GM12878 (cell line): ENCODE data around the gene FXYD4. TPM values are rescaled to one million over a fixed set of nuclear protein-coding genes. Genes with fewer than 3 reads are reported as not detected.

Experiments used
- ATAC-seq: fragments of 200-7000 bp; cut with Tn5 transposase; 3 replicates; pipeline ENCODE4 v1.9.1; 2020; ENCODE audit warnings: mild to moderate bottlenecking, moderate library complexity
- BruUV-seq: library from RNA; stranded (reverse); fragments of 400-500 nt; replicated peaks from 2 replicates; lab custom pipeline; 2021; lab: Mats Ljungman, UMichigan
- CTCF ChIA-PET: fragments of 300-600 bp; sonication (Branson Sonifier 250); formaldehyde crosslinking; extraction: SDS; loops from one replicate; lab custom pipeline; 2021; ENCODE audit warnings: inconsistent platforms; lab: Yijun Ruan, JAX
- POLR2A ChIA-PET: fragments of 350-600 bp; formaldehyde crosslinking; extraction: SDS; loops from one replicate; lab custom pipeline; 2021; ENCODE audit warnings: inconsistent platforms; lab: Charles Lee
- RAD21 ChIA-PET: fragments of 300-600 bp; sonication (Branson Sonifier 250); formaldehyde crosslinking; loops from one replicate; lab custom pipeline; 2023; ENCODE audit warnings: antibody characterized with exemption; ENCODE audit not compliant: unreplicated experiment; lab: Charles Lee
- SMC1A ChIA-PET: fragments of 300-600 bp; sonication (Branson Sonifier 250); formaldehyde crosslinking; loops from one replicate; lab custom pipeline; 2023; ENCODE audit not compliant: unreplicated experiment, uncharacterized antibody; lab: Charles Lee
- DNase-seq: peaks from one replicate; pipeline ENCODE4 v3.0.0-alpha.2; 2011; ENCODE audit warnings: low read depth, low spot score
- FAIRE-seq: peaks from 3 replicates; lab custom pipeline; 2011; peaks lifted over from hg19 to GRCh38; lab: Jason Lieb, UNC
- H2AFZ ChIP-seq: 2 replicates; pipeline ENCODE4 v1.6.0; 2011; ENCODE audit warnings: low read depth, low read length, control low read depth; ENCODE audit not compliant: control insufficient read depth
- H3K27ac ChIP-seq: 2 replicates; pipeline ENCODE4 v1.5.1; 2011; ENCODE audit warnings: control low read depth; ENCODE audit not compliant: control insufficient read depth, insufficient read depth
- H3K27me3 ChIP-seq, 2 experiments: replicated peaks in 1 of 2; 2 replicates each; pipeline versions ENCODE4 v1.6.0 to v1.6.1; 2011; ENCODE audit warnings: low read length in 1 of 2; ENCODE audit not compliant: control insufficient read depth in 2 of 2, insufficient read depth in 2 of 2
- H3K36me3 ChIP-seq, 2 experiments: 2 replicates each; pipeline ENCODE4 v1.5.1; 2011; ENCODE audit warnings: low read length in 1 of 2; ENCODE audit not compliant: control insufficient read depth in 2 of 2, insufficient read depth in 2 of 2
- H3K4me1 ChIP-seq: 2 replicates; pipeline ENCODE4 v1.6.1; 2011; ENCODE audit warnings: mild to moderate bottlenecking, low read length, moderate library complexity, mixed read lengths; ENCODE audit not compliant: control insufficient read depth, insufficient read depth
- H3K4me2 ChIP-seq: 2 replicates; pipeline ENCODE4 v1.6.0; 2011; ENCODE audit warnings: control low read depth; ENCODE audit not compliant: control insufficient read depth, insufficient read depth
- H3K4me3 ChIP-seq: fragments of 200-600 bp; sonication (generic); 2 replicates; pipeline ENCODE4 v1.5.1; 2016
- H3K79me2 ChIP-seq: 2 replicates; pipeline ENCODE4 v1.6.0; 2011; ENCODE audit warnings: low read length; ENCODE audit not compliant: control insufficient read depth, insufficient read depth
- H3K9ac ChIP-seq: 2 replicates; pipeline ENCODE4 v1.8.0; 2011; ENCODE audit warnings: low read length, control low read depth, mixed read lengths; ENCODE audit not compliant: control insufficient read depth, insufficient read depth
- H3K9me3 ChIP-seq: replicated peaks from 3 replicates; pipeline ENCODE4 v1.5.1; 2011; ENCODE audit warnings: mild to moderate bottlenecking, low read length; ENCODE audit not compliant: control insufficient read depth, insufficient read depth
- H4K20me1 ChIP-seq: 2 replicates; pipeline ENCODE4 v1.6.0; 2011; ENCODE audit not compliant: control insufficient read depth, insufficient read depth
- ATF3 ChIP-seq: IDR thresholded peaks from 2 replicates; pipeline ENCODE4 v1.6.1; 2011; ENCODE audit warnings: low read depth, mild to moderate bottlenecking, low read length, moderate library complexity, borderline replicate concordance; ENCODE audit errors: extremely low read depth
- BRCA1 ChIP-seq: IDR thresholded peaks from 2 replicates; pipeline ENCODE4 v1.6.1; 2011; ENCODE audit warnings: low read depth, low read length, improper control_type of control experiment
- CHD2 ChIP-seq: IDR thresholded peaks from 2 replicates; pipeline ENCODE4 v1.6.1; 2011; ENCODE audit warnings: low read depth, low read length, improper control_type of control experiment, borderline replicate concordance
- CREM ChIP-seq: IDR thresholded peaks from 2 replicates; pipeline ENCODE4 v1.6.1; 2014; ENCODE audit warnings: antibody characterized with exemption, low read depth
- EZH2 ChIP-seq: IDR thresholded peaks from 2 replicates; pipeline ENCODE4 v1.6.1; 2012; ENCODE audit warnings: low read depth, mild to moderate bottlenecking, control low read depth, inconsistent platforms, low read length, borderline replicate concordance; ENCODE audit not compliant: control insufficient read depth
- FOS ChIP-seq: IDR thresholded peaks from 3 replicates; pipeline ENCODE4 v1.6.1; 2011; ENCODE audit warnings: borderline replicate concordance; ENCODE audit not compliant: insufficient read length; ENCODE audit errors: extremely low read depth
- HDAC2 ChIP-seq: fragments of 200-600 bp; sonication (generic); IDR thresholded peaks from 2 replicates; pipeline ENCODE4 v1.6.1; 2017
- HDGF ChIP-seq: fragments of 450-650 bp; IDR thresholded peaks from 2 replicates; pipeline ENCODE4 v1.6.1; 2016; ENCODE audit warnings: antibody characterized with exemption
- HSF1 ChIP-seq: fragments of 150-350 bp; IDR thresholded peaks from 2 replicates; pipeline ENCODE4 v1.6.1; 2014; ENCODE audit warnings: mild to moderate bottlenecking, low read depth, low read length
- NFYB ChIP-seq: IDR thresholded peaks from 2 replicates; pipeline ENCODE4 v1.6.1; 2011; ENCODE audit warnings: low read depth, mild to moderate bottlenecking, low read length, improper control_type of control experiment, moderate library complexity; ENCODE audit not compliant: insufficient read depth
- NKRF ChIP-seq: fragments of 450-650 bp; conservative IDR thresholded peaks from 2 replicates; pipeline ENCODE4 v1.6.1; 2017; ENCODE audit warnings: mild to moderate bottlenecking, moderate library complexity
- PML ChIP-seq: IDR thresholded peaks from 2 replicates; pipeline ENCODE4 v1.6.1; 2012; ENCODE audit warnings: low read length, inconsistent platforms
- REST ChIP-seq: IDR thresholded peaks from 2 replicates; pipeline ENCODE4 v1.6.1; 2012; ENCODE audit warnings: mild to moderate bottlenecking, low read depth, low read length
- SMC3 ChIP-seq: IDR thresholded peaks from 2 replicates; pipeline ENCODE4 v1.6.1; 2011; ENCODE audit warnings: low read length, improper control_type of control experiment, borderline replicate concordance
- TAF1 ChIP-seq: IDR thresholded peaks from 2 replicates; pipeline ENCODE4 v1.6.1; 2011; ENCODE audit warnings: mild to moderate bottlenecking, low read depth, low read length, borderline replicate concordance
- TCF3 ChIP-seq: IDR thresholded peaks from 2 replicates; pipeline ENCODE4 v1.6.1; 2012; ENCODE audit warnings: low read depth, mild to moderate bottlenecking, low read length, borderline replicate concordance; ENCODE audit not compliant: insufficient read depth
- ZNF217 ChIP-seq: fragments of 450-650 bp; IDR thresholded peaks from 2 replicates; pipeline ENCODE4 v1.6.1; 2017; ENCODE audit warnings: antibody characterized with exemption, mild to moderate bottlenecking
- WGBS: methylation state at CpG from one replicate; pipeline ENCODE4 v1.1.6; 2016; ENCODE audit warnings: low lambda C conversion rate; ENCODE audit not compliant: insufficient replicate concordance, insufficient coverage; ENCODE audit errors: missing lambda C conversion rate; 5-methylcytosine and 5-hydroxymethylcytosine counted together
- in situ Hi-C: fragments of 300-500 bp; cut with MboI; formaldehyde crosslinking; loops from 9 replicates; pipeline ENCODE4 v1.14.3; 2018; ENCODE audit warnings: mixed read lengths
- intact Hi-C: fragments of 100-400 bp; cut with micrococcal nuclease; formaldehyde crosslinking; loops from one replicate; pipeline ENCODE4 v1.14.2; 2022; ENCODE audit not compliant: unreplicated experiment
- polyA plus RNA-seq, 11 experiments: library from polyadenylated mRNA; depleted of rRNA in 4 of 11; unstranded in 6 of 11; stranded (reverse) in 5 of 11; fragments of >200 nt; fragmentation: Nextera tagmentation in 4 of 11; fragmentation: Illumina TruSeq in 1 of 11; extraction: Ambion mirVana in 4 of 11; extraction: Trizol in 1 of 11; gene quantifications; 1 replicate in 1 of 11; 2 replicates in 10 of 11; pipeline versions ENCODE4 v1.2.1 to v1.2.3, GENCODE V29; 2011 to 2016; ENCODE audit warnings: inconsistent platforms in 2 of 11, missing spikeins in 2 of 11, low read depth in 1 of 11
- total RNA-seq, 4 experiments: library from RNA; depleted of rRNA in 3 of 4; stranded (reverse); fragments of >200 nt in 3 of 4; fragmentation: Illumina TruSeq in 1 of 4; extraction: Trizol in 1 of 4; gene quantifications; 2 replicates each; pipeline versions ENCODE4 v1.2.1 to v1.2.3, GENCODE V29; 2013 to 2021

The FXYD4 gene
- total and polyA plus RNA-seq, 10 of the 15 experiments (the other 5 are each of a cell fraction or from before 2014, with no cell fraction given): not detected

- Histone ChIP-seq H2AFZ (peak overlapping the region; percentile 84), H3K9me3 (no peaks in the 10 kb centered on the region), H4K20me1 (no peaks in the 10 kb centered on the region), H3K79me2 (no peaks in the 10 kb centered on the region), H3K36me3 (no peaks in the 10 kb centered on the region), H3K4me2 (peak overlapping the region; percentile 91), H3K27ac (peak overlapping the region; percentile 56), H3K4me3 (peak overlapping the region; percentile 77), H3K4me1 (peaks cover 4% of the 10 kb centered on the region), H3K9ac (peak overlapping the region; percentile 66), H3K27me3 (no peaks in the 10 kb centered on the region)
- in situ Hi-C loops: loop anchor here (25.0 kb wide), 1 partner anchor 150 kb away; no protein-coding TSS in a partner anchor
- ChIA-PET CTCF (no interaction called here), RAD21 (no interaction called here), POLR2A (interaction anchor here (1.1 kb wide), 1 partner anchor 24 kb away, joined by 3 read pairs; no protein-coding TSS in a partner anchor), SMC1A (no interaction called here)
- 9% methylated on average over 44 of the region's 48 CpGs for WGBS
- intact Hi-C loops: no loop called here
- ATAC-seq (peak; percentile 98), FAIRE-seq (peak; percentile 96), DNase-seq (peak; percentile 75)
- BruUV-seq: no TSS peak
- TF ChIP-seq TCF3: no peak
- no peak for TF ChIP-seq REST
- TF ChIP-seq TAF1: peak; percentile 54; the same call in 1 of the 2 replicates
- TF ChIP-seq SMC3: no peak
- no peak for TF ChIP-seq HDGF
- TF ChIP-seq CHD2: 0 out of 2 replicates have a peak, but pooled peaks have one; percentile 33
- no peak for TF ChIP-seq ZNF217
- no peak for TF ChIP-seq NKRF
- TF ChIP-seq ATF3: no peak
- TF ChIP-seq NFYB: peak; percentile 95
- no peak for TF ChIP-seq EZH2
- no peak for TF ChIP-seq BRCA1
- no peak for TF ChIP-seq HSF1
- peak; percentile 23; the same call in 1 of the 2 replicates for TF ChIP-seq CREM
- TF ChIP-seq FOS: no peak
- TF ChIP-seq PML: peak; percentile 64; the same call in 1 of the 2 replicates
- no peak for TF ChIP-seq HDAC2
These were observed 9.1 kb upstream of the FXYD4 start for GRCh38 chr10:43362191-43362839.
